GM12892 (cell line): ENCODE data around the gene SERPINA9.
"Not testable (repeated sequence)": the region's sequence is repeated elsewhere in the genome, so short reads cannot be mapped to it uniquely, and the experiment has no call there.

Source experiments
- POLR2A ChIP-seq: IDR thresholded peaks from 2 replicates; pipeline ENCODE4 v1.6.1; 2011; ENCODE audit warnings: low read depth, low read length, control low read depth
- POLR2AphosphoS5 ChIP-seq: IDR thresholded peaks from 2 replicates; pipeline ENCODE4 v1.6.1; 2011; ENCODE audit warnings: low read depth, low read length, control low read depth
- TAF1 ChIP-seq: IDR thresholded peaks from 2 replicates; pipeline ENCODE4 v1.6.1; 2011; ENCODE audit warnings: low read depth, mild to moderate bottlenecking, control low read depth, low read length, borderline replicate concordance

DNA sequence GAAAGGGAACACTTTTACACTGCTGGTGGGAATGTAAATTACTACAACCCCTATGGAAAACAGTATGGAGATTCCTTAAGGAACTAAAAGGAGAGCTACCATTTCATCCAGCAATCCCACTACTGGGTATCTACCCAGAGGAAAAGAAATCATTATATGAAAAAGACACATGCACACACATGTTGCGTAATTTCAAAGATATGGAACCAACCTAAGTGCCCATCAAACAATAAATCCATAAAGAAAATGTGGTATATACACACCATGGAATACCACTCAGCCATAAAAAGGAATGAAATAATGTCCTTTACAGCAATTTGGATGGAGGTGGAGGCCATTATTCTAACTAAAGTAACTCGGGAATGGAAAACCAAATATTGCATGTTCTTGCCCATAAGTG, 34.5 kb upstream of the SERPINA9 start:
- TF ChIP-seq POLR2AphosphoS5, TAF1, POLR2A: not testable (repeated sequence)
